Keratinocyte (primary cell): ENCODE data around the gene DIP2C. TPM values are rescaled to one million over a fixed set of nuclear protein-coding genes. Genes with fewer than 3 reads are reported as not detected.

ENCODE experiments used
- DNase-seq: peaks from one replicate; pipeline ENCODE4 v3.0.0-alpha.2; 2011; ENCODE audit warnings: low read depth, missing footprints, low spot score
- FAIRE-seq: peaks from 2 replicates; lab custom pipeline; 2011; peaks lifted over from hg19 to GRCh38; lab: Jason Lieb, UNC
- H2AFZ ChIP-seq: 2 replicates; pipeline ENCODE4 v1.6.0; 2012; ENCODE audit warnings: low read length, control low read depth, inconsistent platforms; ENCODE audit not compliant: control insufficient read depth
- H3K27ac ChIP-seq: 2 replicates; pipeline ENCODE4 v1.5.1; 2011; ENCODE audit warnings: low read length; ENCODE audit not compliant: control insufficient read depth, insufficient read depth
- H3K27me3 ChIP-seq: 3 replicates; pipeline ENCODE4 v1.6.0; 2011; ENCODE audit warnings: low read length; ENCODE audit not compliant: control insufficient read depth, insufficient read depth; ENCODE audit errors: extremely low read depth
- H3K36me3 ChIP-seq, 2 experiments: 2 replicates in 1 of 2; 3 replicates in 1 of 2; pipeline ENCODE4 v1.5.1; 2011; ENCODE audit warnings: low read length in 2 of 2, mild to moderate bottlenecking in 1 of 2; ENCODE audit not compliant: control insufficient read depth in 2 of 2, insufficient read depth in 2 of 2; ENCODE audit errors: extremely low read depth in 1 of 2
- H3K4me1 ChIP-seq: 3 replicates; pipeline ENCODE4 v1.5.1; 2011; ENCODE audit warnings: low read length; ENCODE audit not compliant: control insufficient read depth, insufficient read depth; ENCODE audit errors: extremely low read depth
- H3K4me2 ChIP-seq: 3 replicates; pipeline ENCODE4 v1.6.0; 2011; ENCODE audit warnings: low read depth, low read length; ENCODE audit not compliant: control insufficient read depth, insufficient read depth; ENCODE audit errors: extremely low read depth
- H3K4me3 ChIP-seq, 3 experiments: fragments of 200-600 bp in 1 of 3; sonication (generic) in 1 of 3; 2 replicates in 2 of 3; 3 replicates in 1 of 3; pipeline ENCODE4 v1.5.1; 2011 to 2016; ENCODE audit warnings: low read length in 3 of 3, mild to moderate bottlenecking in 3 of 3, control low read depth in 2 of 3, inconsistent platforms in 1 of 3, low read depth in 1 of 3, mixed read lengths in 1 of 3, mixed run types in 1 of 3, moderate library complexity in 1 of 3; ENCODE audit not compliant: control insufficient read depth in 2 of 3, insufficient read depth in 2 of 3; ENCODE audit errors: extremely low read depth in 1 of 3
- H3K79me2 ChIP-seq: 2 replicates; pipeline ENCODE4 v1.6.0; 2012; ENCODE audit warnings: low read length; ENCODE audit not compliant: control insufficient read depth, insufficient read depth
- H3K9ac ChIP-seq: 3 replicates; pipeline ENCODE4 v1.6.0; 2011; ENCODE audit warnings: low read length; ENCODE audit not compliant: control insufficient read depth, insufficient read depth; ENCODE audit errors: extremely low read depth
- H3K9me1 ChIP-seq: 3 replicates; pipeline ENCODE4 v1.6.0; 2011; ENCODE audit warnings: low read length; ENCODE audit not compliant: control insufficient read depth, insufficient read depth; ENCODE audit errors: extremely low read depth
- H3K9me3 ChIP-seq: 2 replicates; pipeline ENCODE4 v1.5.1; 2012; ENCODE audit warnings: low read depth, low read length; ENCODE audit not compliant: control insufficient read depth
- H4K20me1 ChIP-seq: 3 replicates; pipeline ENCODE4 v1.6.0; 2011; ENCODE audit warnings: low read length; ENCODE audit not compliant: control insufficient read depth, insufficient read depth; ENCODE audit errors: extremely low read depth
- CTCF ChIP-seq, 3 experiments: IDR thresholded peaks in 1 of 3; conservative IDR thresholded peaks in 1 of 3; optimal IDR thresholded peaks in 1 of 3; 2 replicates in 2 of 3; 3 replicates in 1 of 3; pipeline versions ENCODE3 to v1.5.1; 2011; ENCODE audit warnings: low read length in 3 of 3, mild to moderate bottlenecking in 3 of 3, moderate library complexity in 2 of 3, control low read depth in 1 of 3, inconsistent platforms in 1 of 3; ENCODE audit not compliant: insufficient read depth in 2 of 3; ENCODE audit errors: extremely low read depth in 1 of 3
- EZH2 ChIP-seq: IDR thresholded peaks from one replicate; pipeline ENCODE4 v1.6.1; 2012; ENCODE audit warnings: inconsistent platforms, mild to moderate bottlenecking, low read length, moderate library complexity
- dilution Hi-C: fragments of 300-500 bp; cut with MboI; formaldehyde crosslinking; loops from one replicate; pipeline ENCODE4 v1.7.0; 2020; ENCODE audit warnings: low sequenced_read_pairs; ENCODE audit not compliant: extremely low pct_ligation_motif_present
- polyA plus RNA-seq, 5 experiments: library from polyadenylated mRNA; depleted of rRNA in 3 of 5; stranded (reverse) in 3 of 5; stranded (forward) in 1 of 5; unstranded in 1 of 5; fragments of >200 nt; gene quantifications; 1 replicate in 1 of 5; 2 replicates in 3 of 5; 3 replicates in 1 of 5; pipeline versions ENCODE4 v1.2.1 to v1.2.3, GENCODE V29; 2011 to 2012; ENCODE audit warnings: missing spikeins in 2 of 5, low read depth in 1 of 5, low replicate concordance in 1 of 5

DIP2C gene
- polyA plus RNA-seq, 1 donor (not counting 4 experiments of a cell fraction or from before 2014, with no cell fraction given): 1.3 TPM

GRCh38 chr10:387593-387891, 301.9 kb downstream of the DIP2C start:
- TF ChIP-seq CTCF (optimal IDR thresholded peaks at IDR 0.05 in 1 of 3, IDR thresholded peaks at IDR 0.05 in 1 of 3, conservative IDR thresholded peaks at IDR 0.05 in 1 of 3; ENCODE audit: extremely low read depth in 1 of 3, insufficient read depth in 2 of 3, low read length in 3 of 3): no peak
- TF ChIP-seq EZH2: no peak
- Histone ChIP-seq H3K79me2 (no peaks in the 10 kb centered on the region), H3K4me1 (no peaks in the 10 kb centered on the region), H4K20me1 (no peaks in the 10 kb centered on the region), H3K9ac (no peak overlapping the region), H3K9me1 (no peaks in the 10 kb centered on the region), H3K4me3 (no peak overlapping the region), H3K27ac (no peak overlapping the region), H3K27me3 (no peaks in the 10 kb centered on the region), H2AFZ (no peak overlapping the region), H3K9me3 (no peaks in the 10 kb centered on the region), H3K4me2 (no peak overlapping the region), H3K36me3 (no peaks in the 10 kb centered on the region)
- dilution Hi-C loops: no loop called here
- FAIRE-seq: no peak
- DNase-seq: no peak

- H3K4me2 ChIP-seq: no peak overlapping the region
- H3K4me1 ChIP-seq: no peaks in the 10 kb centered on the region
- no peaks in the 10 kb centered on the region for H3K36me3 ChIP-seq
- no peak overlapping the region for H2AFZ ChIP-seq
- no peak for FAIRE-seq
- H4K20me1 ChIP-seq: no peaks in the 10 kb centered on the region
- no peak overlapping the region for H3K27ac ChIP-seq
- no peak for DNase-seq
- no peak overlapping the region for H3K9ac ChIP-seq
- H3K4me3 ChIP-seq: no peak overlapping the region
- no peaks in the 10 kb centered on the region for H3K9me1 ChIP-seq
- TF ChIP-seq CTCF (optimal IDR thresholded peaks at IDR 0.05 in 1 of 3, IDR thresholded peaks at IDR 0.05 in 1 of 3, conservative IDR thresholded peaks at IDR 0.05 in 1 of 3; ENCODE audit: extremely low read depth in 1 of 3, insufficient read depth in 2 of 3, low read length in 3 of 3): no peak
- no peaks in the 10 kb centered on the region for H3K27me3 ChIP-seq
- H3K9me3 ChIP-seq: no peaks in the 10 kb centered on the region
- no peaks in the 10 kb centered on the region for H3K79me2 ChIP-seq
- dilution Hi-C loops: no loop called here
Observed at GRCh38 chr10:386771-387592, 302.5 kb downstream of the DIP2C start.
